Gastroesophageal sphincter (tissue), 4 donors: ENCODE results near the gene TRAPPC1. TPM values are rescaled to one million over a fixed set of nuclear protein-coding genes. Genes with fewer than 3 reads are reported as not detected.

Experiments used
- ATAC-seq: fragments of 150-250 bp; one replicate; pipeline ENCODE4 v1.9.1; 2016; ENCODE audit warnings: mild to moderate bottlenecking, moderate library complexity
- H3K27ac ChIP-seq, 4 donors: fragments of 200-600 bp; sonication (generic) in 3 of 4; 1 replicate in 3 of 4; 2 replicates in 1 of 4; pipeline ENCODE4 v1.5.1; 2016 to 2019
- H3K27me3 ChIP-seq: fragments of 200-600 bp; sonication (generic); one replicate; pipeline ENCODE4 v1.5.1; 2019
- H3K36me3 ChIP-seq, 2 donors: fragments of 200-600 bp; sonication (generic); one replicate each; pipeline ENCODE4 v1.5.1; 2019; ENCODE audit warnings: control low read depth in 1 of 2
- H3K4me1 ChIP-seq, 3 donors: fragments of 200-600 bp; sonication (generic); 1 replicate in 2 of 3; 2 replicates in 1 of 3; pipeline ENCODE4 v1.5.1; 2016 to 2019; ENCODE audit warnings: control low read depth in 2 of 3
- H3K4me3 ChIP-seq, 2 donors: fragments of 200-600 bp; sonication (generic); one replicate each; pipeline ENCODE4 v1.5.1; 2019; ENCODE audit warnings: mild to moderate bottlenecking in 1 of 2, moderate library complexity in 1 of 2
- H3K9me3 ChIP-seq, 3 donors: fragments of 200-600 bp; sonication (generic); one replicate each; pipeline ENCODE4 v1.5.1; 2017 to 2019; ENCODE audit warnings: control low read depth in 2 of 3
- EP300 ChIP-seq: sonication (generic); formaldehyde crosslinking; IDR thresholded peaks from one replicate; pipeline ENCODE4 v1.6.1; 2017; ENCODE audit warnings: antibody characterized with exemption, mild to moderate bottlenecking
- POLR2A ChIP-seq, 2 donors: fragments of 450-650 bp; IDR thresholded peaks; one replicate each; pipeline ENCODE4 v1.6.1; 2017; ENCODE audit warnings: antibody characterized with exemption in 2 of 2, mild to moderate bottlenecking in 2 of 2, moderate library complexity in 1 of 2
- POLR2AphosphoS5 ChIP-seq: sonication (generic); formaldehyde crosslinking; IDR thresholded peaks from one replicate; pipeline ENCODE4 v1.6.1; 2017; ENCODE audit warnings: antibody characterized with exemption
- WGBS, 2 donors: methylation state at CpG; one replicate each; pipeline ENCODE4 v1.1.5; 2018; ENCODE audit warnings: low coverage in 1 of 2; 5-methylcytosine and 5-hydroxymethylcytosine counted together
- total RNA-seq, 4 donors: library from RNA; depleted of rRNA; stranded (reverse); fragments of >200 nt; gene quantifications; one replicate each; pipeline ENCODE4 v1.1.0, GENCODE V29; 2016
- TF ChIP-seq, protein P1 (sequence below), 4 experiments: fragments of 200-600 bp in 2 of 4; fragments of 450-650 bp in 2 of 4; sonication (generic) in 1 of 4; IDR thresholded peaks; one replicate each; pipeline ENCODE4 v1.5.1; 2017 to 2019; ENCODE audit warnings: antibody characterized with exemption in 4 of 4, mild to moderate bottlenecking in 2 of 4, moderate library complexity in 2 of 4

Gene TRAPPC1
- total RNA-seq, 4 donors from 2014 or later, result 20.9 to 44.2 (median 29.0) TPM

GRCh38 chr17:7884581-7885366, 47.0 kb downstream of the TRAPPC1 start:
- Histone ChIP-seq H3K4me1 (peaks cover 6 to 81% (median 44%) of the 10 kb centered on the region in 3 donors), H3K27me3 (no peaks in the 10 kb centered on the region), H3K36me3 (peaks cover 0 to 11% of the 10 kb centered on the region in 2 donors), H3K9me3 (no peaks in the 10 kb centered on the region), H3K4me3 (peak overlapping the region; percentile 67 to 86), H3K27ac (peak overlapping the region; percentile 65 to 97 (median 91))
- TF ChIP-seq POLR2A (IDR thresholded peaks at IDR 0.05) (no peak), POLR2AphosphoS5 (no peak), EP300 (no peak)
- TF ChIP-seq, protein P1, sequence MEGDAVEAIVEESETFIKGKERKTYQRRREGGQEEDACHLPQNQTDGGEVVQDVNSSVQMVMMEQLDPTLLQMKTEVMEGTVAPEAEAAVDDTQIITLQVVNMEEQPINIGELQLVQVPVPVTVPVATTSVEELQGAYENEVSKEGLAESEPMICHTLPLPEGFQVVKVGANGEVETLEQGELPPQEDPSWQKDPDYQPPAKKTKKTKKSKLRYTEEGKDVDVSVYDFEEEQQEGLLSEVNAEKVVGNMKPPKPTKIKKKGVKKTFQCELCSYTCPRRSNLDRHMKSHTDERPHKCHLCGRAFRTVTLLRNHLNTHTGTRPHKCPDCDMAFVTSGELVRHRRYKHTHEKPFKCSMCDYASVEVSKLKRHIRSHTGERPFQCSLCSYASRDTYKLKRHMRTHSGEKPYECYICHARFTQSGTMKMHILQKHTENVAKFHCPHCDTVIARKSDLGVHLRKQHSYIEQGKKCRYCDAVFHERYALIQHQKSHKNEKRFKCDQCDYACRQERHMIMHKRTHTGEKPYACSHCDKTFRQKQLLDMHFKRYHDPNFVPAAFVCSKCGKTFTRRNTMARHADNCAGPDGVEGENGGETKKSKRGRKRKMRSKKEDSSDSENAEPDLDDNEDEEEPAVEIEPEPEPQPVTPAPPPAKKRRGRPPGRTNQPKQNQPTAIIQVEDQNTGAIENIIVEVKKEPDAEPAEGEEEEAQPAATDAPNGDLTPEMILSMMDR (IDR thresholded peaks at IDR 0.05), result no peak
- 0% methylated on average over 1 to 29 of the region's 100 CpGs for WGBS, 2 donors
- ATAC-seq, result no peak

DNA sequence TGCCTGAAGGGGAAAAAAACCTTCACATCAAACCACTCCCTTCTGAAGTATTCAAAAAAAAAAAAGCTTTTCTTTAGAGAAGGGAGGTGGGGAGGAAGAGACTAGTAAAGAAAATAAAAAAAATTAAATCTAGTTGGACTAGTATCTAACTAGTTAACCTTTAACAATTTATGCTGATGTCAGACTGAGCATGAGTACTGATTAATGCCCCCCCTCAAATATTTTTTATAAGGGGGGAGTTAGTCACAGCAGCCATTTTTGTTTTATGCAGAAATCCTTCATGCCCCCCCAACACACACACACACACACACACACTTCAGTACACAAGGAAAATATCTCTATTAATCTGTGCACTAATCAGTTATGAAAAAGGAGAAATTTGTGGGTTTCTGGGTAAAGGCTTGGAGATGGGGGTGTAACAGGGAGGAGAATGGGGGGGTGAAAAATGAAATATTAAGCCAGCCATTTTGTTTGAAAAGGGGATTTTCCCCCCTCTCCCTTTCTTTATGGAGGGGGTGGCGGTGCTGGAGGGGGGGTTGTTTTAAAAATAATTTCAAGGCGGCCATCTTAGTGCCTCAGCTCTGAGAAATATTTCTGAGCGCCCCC, 47.9 kb downstream of the TRAPPC1 start:
- TF ChIP-seq POLR2AphosphoS5, result no peak
- TF ChIP-seq, protein P1 (IDR thresholded peaks at IDR 0.05), result no peak
- H3K4me3 ChIP-seq, result peak overlapping the region in 1 of 2 donors; percentile 67
- WGBS, 2 donors, result 0% methylated on average over 3 of the region's 3 CpGs; no CpG with 5 or more reads in 1 of the 2 donors
- H3K27me3 ChIP-seq, result no peaks in the 10 kb centered on the region
- ATAC-seq, result no peak
- H3K4me1 ChIP-seq, result peaks cover 6 to 72% (median 35%) of the 10 kb centered on the region in 3 donors
- no peaks in the 10 kb centered on the region for H3K9me3 ChIP-seq
- H3K36me3 ChIP-seq, result peaks cover 0 to 11% of the 10 kb centered on the region in 2 donors
- peak overlapping the region in 3 of 4 donors; percentile 56 to 95 (median 87) for H3K27ac ChIP-seq

- Histone ChIP-seq H3K27me3 (no peaks in the 10 kb centered on the region), H3K4me3 (no peak overlapping the region), H3K27ac (peak overlapping the region in 3 of 4 donors; percentile 37 to 95 (median 87)), H3K9me3 (no peaks in the 10 kb centered on the region), H3K4me1 (peaks cover 0 to 59% (median 22%) of the 10 kb centered on the region in 3 donors), H3K36me3 (peaks cover 0 to 16% of the 10 kb centered on the region in 2 donors)
- no peak for TF ChIP-seq POLR2A (IDR thresholded peaks at IDR 0.05)
- TF ChIP-seq EP300, result no peak
- TF ChIP-seq, protein P1 (IDR thresholded peaks at IDR 0.05), result no peak
- no peak for TF ChIP-seq POLR2AphosphoS5
- 67 to 79% methylated on average over 1 to 3 of the region's 3 CpGs for WGBS, 2 donors
- no peak for ATAC-seq
These were observed 49.1 kb downstream of the TRAPPC1 start for GRCh38 chr17:7882629-7883028.

DNA sequence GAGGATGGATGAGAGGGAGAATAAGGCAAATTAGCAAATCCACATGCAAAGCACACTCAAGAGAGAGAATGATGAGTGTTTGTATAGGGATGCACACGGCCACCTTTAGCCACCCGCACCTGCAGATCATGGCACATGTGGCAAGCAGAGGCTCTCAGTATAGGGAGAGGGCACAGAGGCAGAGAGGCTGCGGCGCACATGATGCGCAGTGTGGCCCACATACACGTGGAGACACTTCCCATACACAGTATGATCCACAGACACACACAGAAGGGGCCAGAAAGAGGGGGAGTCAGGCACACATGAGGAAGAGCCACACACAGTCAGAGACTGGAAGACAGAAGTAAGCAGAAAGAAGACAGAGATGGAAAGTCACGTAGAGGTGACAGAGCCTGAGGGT, 49.7 kb downstream of the TRAPPC1 start:
- WGBS, 2 donors, result 40 to 46% methylated on average over 3 to 7 of the region's 7 CpGs
- TF ChIP-seq EP300 (no peak), POLR2AphosphoS5 (no peak), POLR2A (IDR thresholded peaks at IDR 0.05) (no peak)
- TF ChIP-seq, protein P1 (IDR thresholded peaks at IDR 0.05), result no peak
- Histone ChIP-seq H3K4me1 (peaks cover 0 to 54% (median 21%) of the 10 kb centered on the region in 3 donors), H3K9me3 (no peaks in the 10 kb centered on the region), H3K27me3 (no peaks in the 10 kb centered on the region), H3K4me3 (no peak overlapping the region), H3K27ac (peak overlapping the region in 2 of 4 donors; percentile 87 to 95), H3K36me3 (peaks cover 0 to 16% of the 10 kb centered on the region in 2 donors)
- no peak for ATAC-seq
